K562 (cell line): ENCODE data around the gene SMAD3.

Experiments used
- CHD2 ChIP-seq: IDR thresholded peaks from 2 replicates; pipeline ENCODE4 v1.6.1; 2011; ENCODE audit warnings: low read depth, low read length
- COPS2 ChIP-seq: fragments of 450-650 bp; conservative IDR thresholded peaks from 2 replicates; pipeline ENCODE4 v1.6.1; 2016; ENCODE audit warnings: mild to moderate bottlenecking, moderate library complexity
- JUNB ChIP-seq: fragments of 450-650 bp; formaldehyde crosslinking; conservative IDR thresholded peaks from 2 replicates; pipeline ENCODE4 v1.4.0; 2020; ENCODE audit warnings: mild to moderate bottlenecking
- MEF2A ChIP-seq: IDR thresholded peaks from 2 replicates; pipeline ENCODE4 v1.6.1; 2011; ENCODE audit warnings: low read depth, mild to moderate bottlenecking, low read length, moderate library complexity; ENCODE audit not compliant: control insufficient read depth
- NRF1 ChIP-seq, 2 experiments: fragments of 450-650 bp; IDR thresholded peaks in 1 of 2; conservative IDR thresholded peaks in 1 of 2; 2 replicates each; pipeline ENCODE4 v1.6.1; 2014; ENCODE audit warnings: mild to moderate bottlenecking in 2 of 2
- SIN3B ChIP-seq: fragments of 450-650 bp; IDR thresholded peaks from 2 replicates; pipeline ENCODE4 v1.6.1; 2017; ENCODE audit warnings: low read depth, mild to moderate bottlenecking, moderate library complexity
- SRF ChIP-seq, 2 experiments: fragments of 250-450, 450-650 bp in 1 of 2; sonication (Bioruptor Pico) in 1 of 2; sonication (generic) in 1 of 2; formaldehyde crosslinking; IDR thresholded peaks; 2 replicates each; pipeline versions ENCODE4 v1.5.0 to v1.5.1; 2020 to 2022; ENCODE audit warnings: mild to moderate bottlenecking in 1 of 2, missing genetic modification reagents in 1 of 2
- TCF3 ChIP-seq: sonication (generic); formaldehyde crosslinking; IDR thresholded peaks from 2 replicates; pipeline ENCODE4 v1.4.0; 2020; ENCODE audit warnings: mild to moderate bottlenecking, missing genetic modification reagents
- TF ChIP-seq, protein P1 (sequence below): sonication (generic); formaldehyde crosslinking; IDR thresholded peaks from 2 replicates; pipeline ENCODE4 v1.8.0; 2023; ENCODE audit warnings: mild to moderate bottlenecking, missing genetic modification reagents

- TF ChIP-seq CHD2 (no peak), JUNB (CRISPR knock-in tag) (no peak), NRF1 (conservative IDR thresholded peaks at IDR 0.05 in 1 of 2, IDR thresholded peaks at IDR 0.05 in 1 of 2) (no peak), SRF (CRISPR knock-in tag; IDR thresholded peaks at IDR 0.05) (no peak), TCF3 (no peak), MEF2A (no peak), SIN3B (no peak), COPS2 (no peak)
- TF ChIP-seq, protein P1, sequence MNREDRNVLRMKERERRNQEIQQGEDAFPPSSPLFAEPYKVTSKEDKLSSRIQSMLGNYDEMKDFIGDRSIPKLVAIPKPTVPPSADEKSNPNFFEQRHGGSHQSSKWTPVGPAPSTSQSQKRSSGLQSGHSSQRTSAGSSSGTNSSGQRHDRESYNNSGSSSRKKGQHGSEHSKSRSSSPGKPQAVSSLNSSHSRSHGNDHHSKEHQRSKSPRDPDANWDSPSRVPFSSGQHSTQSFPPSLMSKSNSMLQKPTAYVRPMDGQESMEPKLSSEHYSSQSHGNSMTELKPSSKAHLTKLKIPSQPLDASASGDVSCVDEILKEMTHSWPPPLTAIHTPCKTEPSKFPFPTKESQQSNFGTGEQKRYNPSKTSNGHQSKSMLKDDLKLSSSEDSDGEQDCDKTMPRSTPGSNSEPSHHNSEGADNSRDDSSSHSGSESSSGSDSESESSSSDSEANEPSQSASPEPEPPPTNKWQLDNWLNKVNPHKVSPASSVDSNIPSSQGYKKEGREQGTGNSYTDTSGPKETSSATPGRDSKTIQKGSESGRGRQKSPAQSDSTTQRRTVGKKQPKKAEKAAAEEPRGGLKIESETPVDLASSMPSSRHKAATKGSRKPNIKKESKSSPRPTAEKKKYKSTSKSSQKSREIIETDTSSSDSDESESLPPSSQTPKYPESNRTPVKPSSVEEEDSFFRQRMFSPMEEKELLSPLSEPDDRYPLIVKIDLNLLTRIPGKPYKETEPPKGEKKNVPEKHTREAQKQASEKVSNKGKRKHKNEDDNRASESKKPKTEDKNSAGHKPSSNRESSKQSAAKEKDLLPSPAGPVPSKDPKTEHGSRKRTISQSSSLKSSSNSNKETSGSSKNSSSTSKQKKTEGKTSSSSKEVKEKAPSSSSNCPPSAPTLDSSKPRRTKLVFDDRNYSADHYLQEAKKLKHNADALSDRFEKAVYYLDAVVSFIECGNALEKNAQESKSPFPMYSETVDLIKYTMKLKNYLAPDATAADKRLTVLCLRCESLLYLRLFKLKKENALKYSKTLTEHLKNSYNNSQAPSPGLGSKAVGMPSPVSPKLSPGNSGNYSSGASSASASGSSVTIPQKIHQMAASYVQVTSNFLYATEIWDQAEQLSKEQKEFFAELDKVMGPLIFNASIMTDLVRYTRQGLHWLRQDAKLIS (CRISPR knock-in tag) = no peak
Observed at GRCh38 chr15:67242708-67243111, 177.3 kb downstream of the SMAD3 start.
